Suprapubic skin (tissue), 3 donors: ENCODE measurements around the gene NDUFV2.
"Not testable (repeated sequence)": the region's sequence is repeated elsewhere in the genome, so short reads cannot be mapped to it uniquely, and the experiment has no call there.

ENCODE experiments used
- CTCF ChIP-seq, 2 donors: fragments of 200-600 bp in 1 of 2; fragments of 450-650 bp in 1 of 2; sonication (generic) in 1 of 2; IDR thresholded peaks; one replicate each; pipeline ENCODE4 v1.5.1; 2016 to 2019; ENCODE audit warnings: antibody characterized with exemption in 2 of 2, mild to moderate bottlenecking in 1 of 2, moderate library complexity in 1 of 2
- EP300 ChIP-seq: sonication (generic); formaldehyde crosslinking; IDR thresholded peaks from one replicate; pipeline ENCODE4 v1.6.1; 2017; ENCODE audit warnings: antibody characterized with exemption
- POLR2A ChIP-seq, 2 donors: fragments of 450-650 bp; IDR thresholded peaks; one replicate each; pipeline ENCODE4 v1.6.1; 2017; ENCODE audit warnings: antibody characterized with exemption in 2 of 2, mild to moderate bottlenecking in 2 of 2, moderate library complexity in 2 of 2

GRCh38 chr18:9093109-9093508 lies 9.4 kb upstream of the NDUFV2 start:
- TF ChIP-seq EP300; POLR2A (IDR thresholded peaks at IDR 0.05); CTCF (IDR thresholded peaks at IDR 0.05): not testable (repeated sequence)
